Mucosa of descending colon (tissue), 3 donors: ENCODE results near the gene LAYN. TPM values are rescaled to one million over a fixed set of nuclear protein-coding genes. Genes with fewer than 3 reads are reported as not detected.

ENCODE experiments used
- ATAC-seq: fragments of 200-7000 bp; cut with Tn5 transposase; one replicate; pipeline ENCODE4 v1.9.1; 2020; ENCODE audit warnings: mild to moderate bottlenecking, moderate library complexity
- DNase-seq, 3 donors: peaks; one replicate each; pipeline ENCODE4 v3.0.0-alpha.2; 2020
- H3K36me3 ChIP-seq: fragments of 200-600 bp; one replicate; pipeline ENCODE4 v1.8.0; 2021; ENCODE audit warnings: low read depth, mild to moderate bottlenecking
- H3K4me1 ChIP-seq: fragments of 200-600 bp; one replicate; pipeline ENCODE4 v1.8.0; 2021; ENCODE audit warnings: low read depth, mild to moderate bottlenecking
- H3K4me3 ChIP-seq: fragments of 200-600 bp; one replicate; pipeline ENCODE4 v1.8.0; 2021; ENCODE audit warnings: mild to moderate bottlenecking
- H3K9me3 ChIP-seq: fragments of 200-600 bp; one replicate; pipeline ENCODE4 v1.8.0; 2021; ENCODE audit warnings: mild to moderate bottlenecking
- CTCF ChIP-seq: fragments of 200-600 bp; IDR thresholded peaks from one replicate; pipeline ENCODE4 v1.8.0; 2022; ENCODE audit warnings: antibody characterized with exemption, mild to moderate bottlenecking
- intact Hi-C, 2 donors: fragments of 100-400 bp; cut with DNase I in 1 of 2; cut with micrococcal nuclease in 1 of 2; formaldehyde crosslinking; loops; one replicate each; pipeline versions ENCODE4 v1.11.0 to v1.11.1; 2022; cut with DNase I, micrococcal nuclease
- long read RNA-seq, 2 donors: library from polyadenylated mRNA; unstranded; transcript quantifications; one replicate each; pipeline ENCODE4 v2.0.0, GENCODE V29; 2019 to 2021
- total RNA-seq, 3 donors: library from RNA; stranded (reverse); fragmentation: NEBNext Ultra II Directional in 2 of 3; extraction: Animal tissue kit (Norgen Biotek cat#: 25700) in 2 of 3; gene quantifications; one replicate each; pipeline versions ENCODE4 v1.2.1 to v1.2.4, GENCODE V29; 2021 to 2023
- donor health status: DM: no; HTN: no; CAD: no; lungs with moderate emphysema.
- donor health status: DM: no; HTN: no; CAD: no.
- donor health status: DM: no; HTN: yes; CAD: no.

LAYN gene
- total RNA-seq: 10 to 100 TPM in 1 of 3 donors, 1 to 10 TPM in 1, under 1 TPM in 1; 0.90 to 22.9 (median 2.7) TPM
- long read RNA-seq, donor 1, transcript LAYN-201 (7 exons, 2,066 nt): major isoform, 20 of 34 reads
- long read RNA-seq, donor 1, partial matches to known transcripts: 5 of 34 reads
- long read RNA-seq, donor 1, other reads (novel, unspliced or antisense): 4 of 34 reads
- long read RNA-seq, donor 2, partial matches to known transcripts: 1 of 2 reads
- long read RNA-seq, donor 2, other reads (novel, unspliced or antisense): 1 of 2 reads

- intact Hi-C loops: no loop called here
- Histone ChIP-seq H3K36me3 (no peaks in the 10 kb centered on the region), H3K4me1 (peaks cover 11% of the 10 kb centered on the region), H3K9me3 (no peaks in the 10 kb centered on the region), H3K4me3 (no peak within 1 kb of the TSS)
- ATAC-seq (peak; percentile 60), DNase-seq (peak; percentile 33 to 56 (median 53))
- no peak for TF ChIP-seq CTCF
These were observed at the start of gene LAYN for GRCh38 chr11:111540114-111540936. Gene LAYN (plus strand): TSS chr11:111540720. CDS start chr11:111540844, 124 bp downstream.

- H3K4me3 ChIP-seq: no peak overlapping the region
- no peak for ATAC-seq
- intact Hi-C loops: no loop called here
- no peaks in the 10 kb centered on the region for H3K4me1 ChIP-seq
- DNase-seq: no peak
- no peak for TF ChIP-seq CTCF
- H3K9me3 ChIP-seq: no peaks in the 10 kb centered on the region
- no peaks in the 10 kb centered on the region for H3K36me3 ChIP-seq
These were observed 46.5 kb upstream of the LAYN start for GRCh38 chr11:111494040-111494439.

- Histone ChIP-seq H3K36me3 (no peaks in the 10 kb centered on the region), H3K9me3 (no peaks in the 10 kb centered on the region), H3K4me3 (no peak overlapping the region), H3K4me1 (no peaks in the 10 kb centered on the region)
- ATAC-seq (no peak), DNase-seq (no peak)
- TF ChIP-seq CTCF: no peak
- intact Hi-C loops: no loop called here
These were observed 41.0 kb upstream of the LAYN start for GRCh38 chr11:111499483-111499882.

GRCh38 chr11:111500481-111500880 is 40.0 kb upstream of the LAYN start:
- ATAC-seq (no peak), DNase-seq (no peak)
- H3K4me1 ChIP-seq: no peaks in the 10 kb centered on the region
- intact Hi-C loops: no loop called here
- H3K4me3 ChIP-seq: no peak overlapping the region
- TF ChIP-seq CTCF: no peak
- no peaks in the 10 kb centered on the region for H3K9me3 ChIP-seq
- H3K36me3 ChIP-seq: no peaks in the 10 kb centered on the region

- ATAC-seq (no peak), DNase-seq (no peak)
- Histone ChIP-seq H3K9me3 (no peaks in the 10 kb centered on the region), H3K4me1 (no peaks in the 10 kb centered on the region), H3K36me3 (no peaks in the 10 kb centered on the region), H3K4me3 (no peak overlapping the region)
- intact Hi-C loops: no loop called here
- TF ChIP-seq CTCF: no peak
These were observed 37.9 kb upstream of the LAYN start for GRCh38 chr11:111502611-111503010.
